ENCODE data around the gene BACH2.

DNA sequence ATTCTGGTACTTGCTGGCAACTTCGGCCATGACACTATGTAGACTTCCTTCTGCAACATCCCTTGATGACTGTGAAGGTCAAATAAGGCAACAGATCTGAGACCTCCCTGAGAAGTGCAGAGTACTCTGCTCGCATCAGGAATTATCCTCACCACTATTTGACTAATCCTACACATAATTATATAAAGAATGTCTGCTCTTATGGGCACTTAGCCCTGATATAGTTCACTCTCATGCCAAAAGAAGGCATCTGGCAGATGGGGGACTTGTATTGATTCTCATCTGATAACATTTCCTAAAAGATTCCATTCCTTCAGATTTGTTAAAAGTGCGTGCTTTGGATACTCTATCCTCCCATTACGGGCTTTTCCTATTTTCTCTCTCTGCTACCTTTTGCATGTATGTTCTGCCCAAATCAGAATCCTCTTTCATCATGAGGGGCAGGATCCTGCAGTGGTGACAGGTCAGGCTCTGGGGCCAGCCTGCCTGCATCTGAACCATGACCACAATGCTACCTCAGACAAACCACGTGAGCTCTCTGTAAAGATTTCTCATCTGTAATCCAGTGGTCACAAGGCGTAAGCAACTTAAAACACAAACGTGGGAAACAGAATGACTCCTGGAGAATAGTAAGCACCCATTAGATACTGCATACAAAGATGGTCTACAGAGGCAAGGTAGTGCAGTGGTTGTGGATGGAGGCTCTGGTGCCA is 268.4 kb downstream of the BACH2 start:
- TF ChIP-seq POLR2A (IDR thresholded peaks at IDR 0.05) (no peak), POLR2AphosphoS5 (IDR thresholded peaks at IDR 0.05; ENCODE audit: insufficient read depth in 1 of 2, low read depth in 1 of 2) (no peak)
- TF ChIP-seq, protein P1, sequence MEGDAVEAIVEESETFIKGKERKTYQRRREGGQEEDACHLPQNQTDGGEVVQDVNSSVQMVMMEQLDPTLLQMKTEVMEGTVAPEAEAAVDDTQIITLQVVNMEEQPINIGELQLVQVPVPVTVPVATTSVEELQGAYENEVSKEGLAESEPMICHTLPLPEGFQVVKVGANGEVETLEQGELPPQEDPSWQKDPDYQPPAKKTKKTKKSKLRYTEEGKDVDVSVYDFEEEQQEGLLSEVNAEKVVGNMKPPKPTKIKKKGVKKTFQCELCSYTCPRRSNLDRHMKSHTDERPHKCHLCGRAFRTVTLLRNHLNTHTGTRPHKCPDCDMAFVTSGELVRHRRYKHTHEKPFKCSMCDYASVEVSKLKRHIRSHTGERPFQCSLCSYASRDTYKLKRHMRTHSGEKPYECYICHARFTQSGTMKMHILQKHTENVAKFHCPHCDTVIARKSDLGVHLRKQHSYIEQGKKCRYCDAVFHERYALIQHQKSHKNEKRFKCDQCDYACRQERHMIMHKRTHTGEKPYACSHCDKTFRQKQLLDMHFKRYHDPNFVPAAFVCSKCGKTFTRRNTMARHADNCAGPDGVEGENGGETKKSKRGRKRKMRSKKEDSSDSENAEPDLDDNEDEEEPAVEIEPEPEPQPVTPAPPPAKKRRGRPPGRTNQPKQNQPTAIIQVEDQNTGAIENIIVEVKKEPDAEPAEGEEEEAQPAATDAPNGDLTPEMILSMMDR (IDR thresholded peaks at IDR 0.05): no peak
